Measurements from ENCODE around the gene SYP. TPM values are rescaled to one million over a fixed set of nuclear protein-coding genes. Genes with fewer than 3 reads are reported as not detected.

SYP gene
- total RNA-seq, 3 donors from 2014 or later (not counting 1 experiment from before 2014, with no cell fraction given), result 0.36 to 1.0 (median 0.80) TPM

DNA sequence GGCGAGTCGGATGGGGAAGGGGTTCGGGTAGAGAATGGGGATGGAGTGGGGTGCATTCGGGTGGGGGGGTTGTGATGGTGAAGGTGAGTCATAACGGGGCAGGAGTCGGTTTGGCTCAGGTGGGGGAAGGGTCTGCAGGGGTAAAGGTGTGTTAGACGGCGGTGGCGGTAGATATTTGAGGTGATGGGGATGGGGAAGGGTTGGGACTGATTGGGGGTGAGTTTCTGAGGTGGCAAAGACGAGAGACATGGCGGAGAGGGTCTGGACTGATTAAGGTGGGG lies 738 bp downstream of the SYP start:
- Mint-ChIP-seq H3K9me3 (no peaks in the 10 kb centered on the region), H3K27ac (no peak overlapping the region), H3K27me3 (ENCODE audit: low read depth in 2 of 2) (no peaks in the 10 kb centered on the region), H3K4me1 (peaks cover 0 to 19% of the 10 kb centered on the region in 2 donors), H3K36me3 (no peaks in the 10 kb centered on the region), H3K4me3 (no peak overlapping the region)
- Histone ChIP-seq H3K36me3 (ENCODE audit: control insufficient read depth, insufficient read depth, low read length) (no peaks in the 10 kb centered on the region), H3K27me3 (ENCODE audit: control insufficient read depth, insufficient read depth, low read length) (no peaks in the 10 kb centered on the region), H3K9me3 (ENCODE audit: control insufficient read depth, insufficient read depth, low read length) (no peaks in the 10 kb centered on the region), H3K4me3 (ENCODE audit: low read length) (no peak overlapping the region), H3K27ac (ENCODE audit: low read length) (no peak overlapping the region), H3K4me1 (ENCODE audit: control insufficient read depth, insufficient read depth, low read length) (peaks cover 18% of the 10 kb centered on the region)
- TF ChIP-seq, protein P1, sequence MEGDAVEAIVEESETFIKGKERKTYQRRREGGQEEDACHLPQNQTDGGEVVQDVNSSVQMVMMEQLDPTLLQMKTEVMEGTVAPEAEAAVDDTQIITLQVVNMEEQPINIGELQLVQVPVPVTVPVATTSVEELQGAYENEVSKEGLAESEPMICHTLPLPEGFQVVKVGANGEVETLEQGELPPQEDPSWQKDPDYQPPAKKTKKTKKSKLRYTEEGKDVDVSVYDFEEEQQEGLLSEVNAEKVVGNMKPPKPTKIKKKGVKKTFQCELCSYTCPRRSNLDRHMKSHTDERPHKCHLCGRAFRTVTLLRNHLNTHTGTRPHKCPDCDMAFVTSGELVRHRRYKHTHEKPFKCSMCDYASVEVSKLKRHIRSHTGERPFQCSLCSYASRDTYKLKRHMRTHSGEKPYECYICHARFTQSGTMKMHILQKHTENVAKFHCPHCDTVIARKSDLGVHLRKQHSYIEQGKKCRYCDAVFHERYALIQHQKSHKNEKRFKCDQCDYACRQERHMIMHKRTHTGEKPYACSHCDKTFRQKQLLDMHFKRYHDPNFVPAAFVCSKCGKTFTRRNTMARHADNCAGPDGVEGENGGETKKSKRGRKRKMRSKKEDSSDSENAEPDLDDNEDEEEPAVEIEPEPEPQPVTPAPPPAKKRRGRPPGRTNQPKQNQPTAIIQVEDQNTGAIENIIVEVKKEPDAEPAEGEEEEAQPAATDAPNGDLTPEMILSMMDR (IDR thresholded peaks at IDR 0.05), result no peak
- WGBS (ENCODE audit: insufficient coverage), result 22% methylated on average over 11 of the region's 11 CpGs
- ATAC-seq (no peak), DNase-seq (no peak)
- intact Hi-C loops (cut with micrococcal nuclease), result no loop called here

DNA sequence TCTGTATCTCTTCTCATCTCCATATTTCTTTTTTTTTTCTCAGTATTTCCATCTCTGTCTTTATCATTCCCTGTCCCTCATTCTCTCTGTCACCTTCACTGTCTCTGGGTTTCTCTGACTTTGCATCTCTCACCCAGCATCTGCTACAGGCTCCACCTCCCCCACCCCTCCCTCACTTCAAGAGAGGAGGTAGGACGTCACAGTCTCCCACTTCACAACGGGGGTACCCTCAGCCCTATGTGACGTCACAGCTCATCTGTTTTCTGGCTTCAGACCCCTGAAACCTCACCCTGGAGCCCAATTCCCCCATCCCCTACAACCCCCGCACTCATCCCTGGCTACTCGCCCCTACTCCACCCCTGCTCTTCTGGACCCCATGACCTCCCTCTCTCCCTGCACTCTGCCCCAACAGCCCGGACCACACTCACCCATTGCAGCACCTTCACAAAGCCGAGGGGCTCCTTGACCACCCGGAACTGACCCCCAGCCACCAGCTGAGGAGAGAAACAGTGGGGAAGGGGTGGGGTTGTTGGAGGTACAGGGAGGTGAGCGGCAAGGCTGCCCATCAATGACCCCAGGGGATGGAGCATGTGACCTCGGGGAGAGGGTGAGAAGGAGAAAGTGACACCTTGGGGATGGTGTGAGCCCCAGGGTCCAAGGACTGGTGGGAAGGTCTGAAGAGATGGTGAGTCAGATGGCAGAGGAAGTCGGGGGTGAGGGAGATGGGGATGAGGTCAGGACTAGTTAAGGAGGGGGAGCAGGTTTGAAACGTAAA lies 1.3 kb downstream of the SYP start:
- intact Hi-C loops (cut with micrococcal nuclease), result no loop called here
- H3K27ac Mint-ChIP-seq, result no peak overlapping the region
- H3K9me3 Mint-ChIP-seq, result no peaks in the 10 kb centered on the region
- Histone ChIP-seq H3K36me3 (ENCODE audit: control insufficient read depth, insufficient read depth, low read length) (no peaks in the 10 kb centered on the region), H3K4me1 (ENCODE audit: control insufficient read depth, insufficient read depth, low read length) (peaks cover 18% of the 10 kb centered on the region), H3K4me3 (ENCODE audit: low read length) (no peak overlapping the region), H3K27me3 (ENCODE audit: control insufficient read depth, insufficient read depth, low read length) (no peaks in the 10 kb centered on the region), H3K27ac (ENCODE audit: low read length) (no peak overlapping the region), H3K9me3 (ENCODE audit: control insufficient read depth, insufficient read depth, low read length) (no peaks in the 10 kb centered on the region)
- no peaks in the 10 kb centered on the region for H3K36me3 Mint-ChIP-seq
- ATAC-seq, result no peak
- no peak overlapping the region for H3K4me3 Mint-ChIP-seq
- WGBS (ENCODE audit: insufficient coverage), result 48% methylated on average over 9 of the region's 12 CpGs
- no peaks in the 10 kb centered on the region for H3K27me3 Mint-ChIP-seq (ENCODE audit: low read depth in 2 of 2)
- TF ChIP-seq, protein P1 (IDR thresholded peaks at IDR 0.05), result no peak
- DNase-seq, result no peak
- H3K4me1 Mint-ChIP-seq, result peaks cover 0 to 19% of the 10 kb centered on the region in 2 donors

DNA sequence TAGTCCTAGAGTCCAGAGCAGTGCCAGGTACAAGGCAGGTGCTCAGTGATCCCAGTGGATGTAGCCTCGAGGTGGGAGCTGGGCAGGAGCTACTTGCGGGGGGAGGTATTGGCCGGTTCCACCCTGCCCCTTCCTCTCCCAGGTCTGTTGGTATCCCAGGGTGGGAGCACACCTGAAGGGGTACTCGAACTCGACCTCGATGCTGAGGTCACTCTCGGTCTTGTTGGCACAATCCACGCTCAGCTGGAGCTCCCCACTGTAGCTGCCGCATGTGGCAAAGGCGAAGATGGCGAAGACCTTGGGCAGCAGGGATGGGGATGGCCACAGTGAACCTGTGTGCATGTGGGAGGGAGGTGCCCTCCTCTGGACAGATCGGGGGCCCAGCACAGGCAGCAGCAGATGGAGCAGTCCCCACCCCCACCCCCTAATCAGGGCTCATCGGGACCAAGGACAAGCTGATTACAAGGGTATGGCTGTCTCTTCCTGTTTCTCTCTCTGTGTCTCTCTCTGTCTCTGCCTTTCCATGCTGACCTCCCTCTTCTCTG lies 2.4 kb downstream of the SYP start:
- WGBS (ENCODE audit: insufficient coverage), result 91% methylated on average over 12 of the region's 13 CpGs
- Histone ChIP-seq H3K4me1 (ENCODE audit: control insufficient read depth, insufficient read depth, low read length) (peaks cover 18% of the 10 kb centered on the region), H3K9me3 (ENCODE audit: control insufficient read depth, insufficient read depth, low read length) (no peaks in the 10 kb centered on the region), H3K27ac (ENCODE audit: low read length) (no peak overlapping the region), H3K4me3 (ENCODE audit: low read length) (no peak overlapping the region), H3K36me3 (ENCODE audit: control insufficient read depth, insufficient read depth, low read length) (no peaks in the 10 kb centered on the region), H3K27me3 (ENCODE audit: control insufficient read depth, insufficient read depth, low read length) (no peaks in the 10 kb centered on the region)
- H3K36me3 Mint-ChIP-seq, result no peaks in the 10 kb centered on the region
- peaks cover 0 to 19% of the 10 kb centered on the region in 2 donors for H3K4me1 Mint-ChIP-seq
- ATAC-seq, result no peak
- intact Hi-C loops (cut with micrococcal nuclease), result no loop called here
- H3K9me3 Mint-ChIP-seq, result no peaks in the 10 kb centered on the region
- no peaks in the 10 kb centered on the region for H3K27me3 Mint-ChIP-seq (ENCODE audit: low read depth in 2 of 2)
- TF ChIP-seq, protein P1 (IDR thresholded peaks at IDR 0.05), result no peak
- no peak overlapping the region for H3K4me3 Mint-ChIP-seq
- no peak for DNase-seq
- H3K27ac Mint-ChIP-seq, result no peak overlapping the region

DNA sequence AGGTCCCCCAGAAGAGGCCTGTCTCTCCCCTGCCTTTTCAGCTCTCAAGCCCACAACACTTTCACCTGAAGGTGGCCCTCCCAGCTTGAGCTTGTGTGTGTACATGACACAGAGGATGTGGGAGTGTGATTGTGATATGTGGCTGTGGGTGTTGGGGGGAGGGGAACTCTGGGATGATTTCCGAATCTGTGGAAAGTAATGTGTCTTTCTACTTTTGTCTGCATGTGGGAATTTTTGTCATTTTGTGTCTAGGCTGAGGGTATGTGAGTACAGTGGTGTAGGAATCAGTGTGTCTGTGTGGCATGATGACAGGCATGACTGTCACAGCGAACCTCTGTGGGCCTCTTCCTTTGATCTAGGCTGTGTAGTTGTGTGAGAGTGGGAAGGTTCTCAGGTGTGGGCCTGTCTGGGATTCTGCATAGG lies 6.4 kb downstream of the SYP start:
- intact Hi-C loops (cut with micrococcal nuclease), result no loop called here

More for the DNA sequence above, 6.4 kb downstream of the SYP start:
- DNase-seq, result no peak
- no peaks in the 10 kb centered on the region for H3K27me3 ChIP-seq (ENCODE audit: control insufficient read depth, insufficient read depth, low read length)
- ATAC-seq, result no peak
- TF ChIP-seq, protein P1 (IDR thresholded peaks at IDR 0.05), result no peak
- Mint-ChIP-seq H3K36me3 (no peaks in the 10 kb centered on the region), H3K27ac (no peak overlapping the region), H3K9me3 (no peaks in the 10 kb centered on the region), H3K4me3 (no peak overlapping the region), H3K4me1 (peaks cover 0 to 17% of the 10 kb centered on the region in 2 donors), H3K27me3 (ENCODE audit: low read depth in 2 of 2) (no peaks in the 10 kb centered on the region)
- H3K27ac ChIP-seq (ENCODE audit: low read length), result no peak overlapping the region
- H3K36me3 ChIP-seq (ENCODE audit: control insufficient read depth, insufficient read depth, low read length), result no peaks in the 10 kb centered on the region
- no peaks in the 10 kb centered on the region for H3K9me3 ChIP-seq (ENCODE audit: control insufficient read depth, insufficient read depth, low read length)
- 83% methylated on average over 2 of the region's 2 CpGs for WGBS (ENCODE audit: insufficient coverage)
- no peak overlapping the region for H3K4me3 ChIP-seq (ENCODE audit: low read length)
- peaks cover 12% of the 10 kb centered on the region for H3K4me1 ChIP-seq (ENCODE audit: control insufficient read depth, insufficient read depth, low read length)
